Testis (tissue), 2 donors: ENCODE results near the gene MLST8.

Experiments
- POLR2A ChIP-seq: fragments of 450-650 bp; IDR thresholded peaks from one replicate; pipeline ENCODE4 v1.6.1; 2017; ENCODE audit warnings: antibody characterized with exemption, mild to moderate bottlenecking, moderate library complexity
- TF ChIP-seq, protein P1 (sequence below), 3 experiments: fragments of 450-650 bp in 2 of 3; fragments of 200-600 bp in 1 of 3; sonication (generic) in 1 of 3; IDR thresholded peaks; one replicate each; pipeline ENCODE4 v1.5.1; 2016 to 2019; ENCODE audit warnings: antibody characterized with exemption in 3 of 3, mild to moderate bottlenecking in 2 of 3, moderate library complexity in 1 of 3

DNA sequence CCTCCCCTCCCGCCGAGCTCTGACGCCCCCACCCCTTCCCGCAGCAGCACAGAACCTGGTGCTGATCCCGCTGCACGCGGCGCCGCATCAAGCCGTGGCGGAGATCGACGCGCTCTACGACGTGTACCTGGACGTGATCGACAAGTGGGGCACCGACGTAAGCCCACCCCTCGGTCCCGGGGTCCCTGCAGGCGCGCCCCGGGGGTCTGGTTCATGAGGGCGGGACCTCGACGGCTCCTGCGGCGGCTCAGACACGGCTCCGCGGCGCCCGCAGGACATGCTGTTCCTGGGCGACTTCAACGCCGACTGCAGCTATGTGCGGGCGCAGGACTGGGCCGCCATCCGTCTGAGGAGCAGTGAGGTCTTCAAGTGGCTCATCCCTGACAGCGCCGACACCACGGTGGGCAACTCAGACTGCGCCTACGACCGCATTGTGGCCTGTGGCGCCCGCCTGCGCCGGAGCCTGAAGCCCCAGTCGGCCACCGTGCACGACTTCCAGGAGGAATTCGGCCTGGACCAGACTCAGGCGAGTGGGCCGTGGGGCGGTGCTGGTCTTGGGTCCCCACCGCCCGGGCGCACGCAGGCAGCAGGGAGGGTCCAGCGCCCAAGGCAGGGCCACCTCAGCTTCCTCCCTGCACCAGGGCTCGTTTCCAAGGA is 32.4 kb downstream of the MLST8 start:
- TF ChIP-seq, protein P1, sequence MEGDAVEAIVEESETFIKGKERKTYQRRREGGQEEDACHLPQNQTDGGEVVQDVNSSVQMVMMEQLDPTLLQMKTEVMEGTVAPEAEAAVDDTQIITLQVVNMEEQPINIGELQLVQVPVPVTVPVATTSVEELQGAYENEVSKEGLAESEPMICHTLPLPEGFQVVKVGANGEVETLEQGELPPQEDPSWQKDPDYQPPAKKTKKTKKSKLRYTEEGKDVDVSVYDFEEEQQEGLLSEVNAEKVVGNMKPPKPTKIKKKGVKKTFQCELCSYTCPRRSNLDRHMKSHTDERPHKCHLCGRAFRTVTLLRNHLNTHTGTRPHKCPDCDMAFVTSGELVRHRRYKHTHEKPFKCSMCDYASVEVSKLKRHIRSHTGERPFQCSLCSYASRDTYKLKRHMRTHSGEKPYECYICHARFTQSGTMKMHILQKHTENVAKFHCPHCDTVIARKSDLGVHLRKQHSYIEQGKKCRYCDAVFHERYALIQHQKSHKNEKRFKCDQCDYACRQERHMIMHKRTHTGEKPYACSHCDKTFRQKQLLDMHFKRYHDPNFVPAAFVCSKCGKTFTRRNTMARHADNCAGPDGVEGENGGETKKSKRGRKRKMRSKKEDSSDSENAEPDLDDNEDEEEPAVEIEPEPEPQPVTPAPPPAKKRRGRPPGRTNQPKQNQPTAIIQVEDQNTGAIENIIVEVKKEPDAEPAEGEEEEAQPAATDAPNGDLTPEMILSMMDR (IDR thresholded peaks at IDR 0.05) = no peak
- TF ChIP-seq POLR2A = no peak
